ENCODE measurements around the gene MAPK10.

MAPK10 gene

GRCh38 chr4:86302830-86303229 lies 57.0 kb downstream of the MAPK10 start:
- Histone ChIP-seq H3K27me3 (ENCODE audit: control insufficient read depth, insufficient read depth, low read length) (no peaks in the 10 kb centered on the region), H3K4me1 (ENCODE audit: control insufficient read depth, insufficient read depth, low read length) (no peaks in the 10 kb centered on the region), H3K36me3 (ENCODE audit: control insufficient read depth, insufficient read depth, low read length) (no peaks in the 10 kb centered on the region), H3K9ac (ENCODE audit: low read depth, low read length) (no peak overlapping the region), H3K4me3 (ENCODE audit: low read depth, low read length) (no peak overlapping the region), H3K9me3 (ENCODE audit: control insufficient read depth, insufficient read depth, low read length) (no peaks in the 10 kb centered on the region)

DNA sequence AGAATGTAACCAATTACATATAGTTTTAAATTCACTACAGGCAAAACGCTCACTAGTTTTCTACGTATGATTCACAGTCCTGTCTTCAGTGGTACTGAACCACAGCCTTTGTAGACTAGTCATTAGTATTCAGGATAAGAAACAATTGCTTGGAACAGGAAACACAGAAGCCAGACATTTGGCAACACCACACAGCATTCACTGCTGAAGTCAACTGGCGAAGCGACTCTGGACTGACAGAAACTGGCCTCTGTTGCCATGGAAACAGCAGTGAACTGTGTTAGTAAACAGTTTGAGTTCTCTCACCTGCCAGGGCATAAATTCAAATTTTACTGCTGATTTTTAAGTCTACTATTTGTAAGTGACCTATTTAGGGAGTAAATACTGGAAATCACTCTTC lies 57.6 kb downstream of the MAPK10 start:
- no peaks in the 10 kb centered on the region for H3K4me1 ChIP-seq (ENCODE audit: control insufficient read depth, insufficient read depth, low read length)
- H3K27me3 ChIP-seq (ENCODE audit: control insufficient read depth, insufficient read depth, low read length) = no peaks in the 10 kb centered on the region
- no peaks in the 10 kb centered on the region for H3K9me3 ChIP-seq (ENCODE audit: control insufficient read depth, insufficient read depth, low read length)
- no peak overlapping the region for H3K4me3 ChIP-seq (ENCODE audit: low read depth, low read length)
- H3K36me3 ChIP-seq (ENCODE audit: control insufficient read depth, insufficient read depth, low read length) = no peaks in the 10 kb centered on the region
- H3K9ac ChIP-seq (ENCODE audit: low read depth, low read length) = no peak overlapping the region

GRCh38 chr4:86300516-86300915 lies 59.3 kb downstream of the MAPK10 start:
- Histone ChIP-seq H3K27me3 (ENCODE audit: control insufficient read depth, insufficient read depth, low read length) (no peaks in the 10 kb centered on the region), H3K9ac (ENCODE audit: low read depth, low read length) (no peak overlapping the region), H3K4me1 (ENCODE audit: control insufficient read depth, insufficient read depth, low read length) (peaks cover 8% of the 10 kb centered on the region), H3K9me3 (ENCODE audit: control insufficient read depth, insufficient read depth, low read length) (no peaks in the 10 kb centered on the region), H3K36me3 (ENCODE audit: control insufficient read depth, insufficient read depth, low read length) (no peaks in the 10 kb centered on the region), H3K4me3 (ENCODE audit: low read depth, low read length) (no peak overlapping the region)

DNA sequence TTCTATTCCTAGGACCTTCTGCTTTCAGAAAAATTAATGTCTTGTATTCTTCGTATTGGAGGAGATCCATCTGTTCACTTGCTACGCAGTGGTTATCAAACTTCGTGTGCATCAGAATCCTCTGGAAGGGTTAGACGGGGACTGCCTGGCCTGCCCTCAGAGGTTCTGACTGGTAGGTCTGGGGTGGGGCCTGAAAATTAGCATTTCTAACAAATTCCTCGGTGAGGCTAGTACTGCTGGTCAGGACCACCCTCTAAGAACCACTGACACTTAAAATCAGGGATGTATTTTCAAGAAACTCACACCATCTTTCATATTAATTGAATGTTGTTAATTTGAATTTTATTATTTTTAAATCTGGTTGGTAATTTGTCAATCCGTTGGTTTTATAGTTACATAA lies 63.0 kb downstream of the MAPK10 start:
- no peak overlapping the region for H3K4me3 ChIP-seq (ENCODE audit: low read depth, low read length)
- no peak overlapping the region for H3K9ac ChIP-seq (ENCODE audit: low read depth, low read length)
- no peaks in the 10 kb centered on the region for H3K36me3 ChIP-seq (ENCODE audit: control insufficient read depth, insufficient read depth, low read length)
- no peaks in the 10 kb centered on the region for H3K27me3 ChIP-seq (ENCODE audit: control insufficient read depth, insufficient read depth, low read length)
- H3K9me3 ChIP-seq (ENCODE audit: control insufficient read depth, insufficient read depth, low read length) = no peaks in the 10 kb centered on the region
- H3K4me1 ChIP-seq (ENCODE audit: control insufficient read depth, insufficient read depth, low read length) = peaks cover 8% of the 10 kb centered on the region

- Histone ChIP-seq H3K36me3 (ENCODE audit: control insufficient read depth, insufficient read depth, low read length) (no peaks in the 10 kb centered on the region), H3K4me1 (ENCODE audit: control insufficient read depth, insufficient read depth, low read length) (peaks cover 8% of the 10 kb centered on the region), H3K27me3 (ENCODE audit: control insufficient read depth, insufficient read depth, low read length) (no peaks in the 10 kb centered on the region), H3K9ac (ENCODE audit: low read depth, low read length) (no peak overlapping the region), H3K4me3 (ENCODE audit: low read depth, low read length) (no peak overlapping the region), H3K9me3 (ENCODE audit: control insufficient read depth, insufficient read depth, low read length) (no peaks in the 10 kb centered on the region)
Observed at GRCh38 chr4:86294883-86295282, 65.0 kb downstream of the MAPK10 start.

DNA sequence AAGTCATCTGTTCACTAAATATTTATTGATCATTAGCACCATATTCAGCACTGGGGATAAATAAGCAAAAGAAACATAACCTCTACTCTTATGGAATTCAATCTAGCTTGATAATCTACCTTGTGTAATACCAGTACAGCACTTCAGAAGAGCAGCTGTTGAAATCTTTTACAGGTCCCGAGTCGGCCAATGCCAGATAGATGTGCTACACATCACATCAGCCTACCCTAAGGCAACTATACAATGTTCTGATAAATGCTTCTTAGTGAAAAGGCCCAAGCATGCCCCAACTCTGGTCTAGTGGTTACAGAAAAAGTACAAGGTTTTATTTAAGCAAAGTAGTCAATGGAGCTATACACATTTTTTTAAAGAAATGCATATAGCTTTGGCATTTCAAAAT lies 68.7 kb downstream of the MAPK10 start:
- H3K9me3 ChIP-seq (ENCODE audit: control insufficient read depth, insufficient read depth, low read length) = no peaks in the 10 kb centered on the region
- no peaks in the 10 kb centered on the region for H3K27me3 ChIP-seq (ENCODE audit: control insufficient read depth, insufficient read depth, low read length)
- no peaks in the 10 kb centered on the region for H3K36me3 ChIP-seq (ENCODE audit: control insufficient read depth, insufficient read depth, low read length)
- H3K9ac ChIP-seq (ENCODE audit: low read depth, low read length) = no peak overlapping the region
- H3K4me3 ChIP-seq (ENCODE audit: low read depth, low read length) = no peak overlapping the region
- H3K4me1 ChIP-seq (ENCODE audit: control insufficient read depth, insufficient read depth, low read length) = peaks cover 2% of the 10 kb centered on the region

GRCh38 chr4:86286726-86287125 lies 73.1 kb downstream of the MAPK10 start:
- H3K36me3 ChIP-seq (ENCODE audit: control insufficient read depth, insufficient read depth, low read length) = no peaks in the 10 kb centered on the region

DNA sequence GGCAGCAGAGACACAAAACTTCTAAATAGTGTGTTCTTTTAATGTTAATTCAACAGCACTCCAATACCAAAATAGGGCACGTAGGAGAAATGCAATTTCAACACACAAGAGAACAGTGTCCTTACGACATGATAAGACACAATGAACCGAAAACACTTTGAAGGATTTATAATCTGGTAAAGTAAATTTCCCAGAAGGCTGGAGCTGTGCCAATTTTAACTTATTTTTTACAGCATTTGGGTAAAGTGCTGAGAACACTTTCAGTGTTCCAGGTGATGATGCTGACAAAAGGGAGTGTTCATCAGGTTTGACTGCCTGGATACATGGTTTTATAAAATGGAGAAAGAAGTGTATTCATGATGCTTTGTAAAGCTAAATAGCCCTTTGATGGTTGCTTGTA lies 76.5 kb downstream of the MAPK10 start:
- H3K36me3 ChIP-seq (ENCODE audit: control insufficient read depth, insufficient read depth, low read length) = no peaks in the 10 kb centered on the region
- no peaks in the 10 kb centered on the region for H3K9me3 ChIP-seq (ENCODE audit: control insufficient read depth, insufficient read depth, low read length)
- H3K9ac ChIP-seq (ENCODE audit: low read depth, low read length) = no peak overlapping the region
- H3K4me3 ChIP-seq (ENCODE audit: low read depth, low read length) = no peak overlapping the region
- H3K27me3 ChIP-seq (ENCODE audit: control insufficient read depth, insufficient read depth, low read length) = no peaks in the 10 kb centered on the region
- no peaks in the 10 kb centered on the region for H3K4me1 ChIP-seq (ENCODE audit: control insufficient read depth, insufficient read depth, low read length)

More at GRCh38 chr4:86286726-86287125, 73.1 kb downstream of the MAPK10 start:
- no peaks in the 10 kb centered on the region for H3K4me1 ChIP-seq (ENCODE audit: control insufficient read depth, insufficient read depth, low read length)
- H3K27me3 ChIP-seq (ENCODE audit: control insufficient read depth, insufficient read depth, low read length) = no peaks in the 10 kb centered on the region
- no peak overlapping the region for H3K4me3 ChIP-seq (ENCODE audit: low read depth, low read length)
- H3K9me3 ChIP-seq (ENCODE audit: control insufficient read depth, insufficient read depth, low read length) = no peaks in the 10 kb centered on the region
- H3K9ac ChIP-seq (ENCODE audit: low read depth, low read length) = no peak overlapping the region

DNA sequence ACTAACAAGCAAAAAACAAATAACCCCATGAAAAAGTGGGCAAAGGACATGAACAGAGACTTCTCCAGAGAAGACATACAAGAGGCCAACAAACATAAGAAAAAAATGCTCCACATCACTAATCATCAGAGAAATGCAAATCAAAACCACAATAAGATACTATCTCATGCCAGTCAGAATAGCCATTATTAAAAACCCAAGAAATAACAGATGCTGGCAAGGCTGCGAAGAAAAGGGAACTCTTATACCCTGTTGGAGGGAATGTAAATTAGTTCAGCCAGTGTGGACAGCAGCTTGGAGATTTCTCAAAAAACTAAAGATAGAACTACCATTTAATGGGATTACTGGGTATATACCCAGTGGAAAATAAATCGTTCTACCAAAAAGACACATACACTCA lies 79.6 kb downstream of the MAPK10 start:
- Histone ChIP-seq H3K9me3 (ENCODE audit: control insufficient read depth, insufficient read depth, low read length) (no peaks in the 10 kb centered on the region), H3K4me3 (ENCODE audit: low read depth, low read length) (no peak overlapping the region), H3K36me3 (ENCODE audit: control insufficient read depth, insufficient read depth, low read length) (no peaks in the 10 kb centered on the region)

DNA sequence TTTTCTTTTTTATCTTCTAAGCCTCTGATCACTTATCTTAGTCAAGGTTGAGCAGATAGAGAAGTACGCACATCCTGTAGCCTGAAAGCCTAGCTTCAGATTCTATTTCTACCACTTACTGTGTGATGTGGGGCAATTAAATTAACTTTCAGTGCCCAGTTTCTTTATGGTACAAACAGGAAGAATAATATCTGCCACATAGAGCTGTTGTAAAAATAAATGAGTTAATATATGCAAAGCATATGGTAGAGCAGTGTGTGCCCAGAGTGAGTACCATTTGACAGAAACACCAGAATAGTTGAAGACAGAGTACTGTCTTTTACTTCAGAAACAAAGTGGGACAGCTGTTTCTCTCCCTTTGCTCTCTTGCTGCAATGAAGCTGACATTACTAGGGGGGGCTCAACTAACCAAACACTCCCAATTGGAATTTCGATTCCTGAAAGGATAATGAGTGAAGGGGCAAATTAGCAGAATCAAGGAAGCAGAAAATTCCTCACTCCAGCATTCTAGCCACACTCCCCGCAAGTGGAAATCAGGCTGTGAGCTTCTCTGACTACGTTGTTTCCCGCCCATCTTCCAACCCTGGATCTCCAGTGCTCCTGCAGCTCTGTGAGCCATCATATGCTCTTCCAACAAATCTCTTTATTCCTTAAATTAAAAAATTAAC lies 80.4 kb downstream of the MAPK10 start:
- Histone ChIP-seq H3K4me3 (ENCODE audit: low read depth, low read length) (no peak overlapping the region), H3K27me3 (ENCODE audit: control insufficient read depth, insufficient read depth, low read length) (no peaks in the 10 kb centered on the region), H3K9ac (ENCODE audit: low read depth, low read length) (no peak overlapping the region), H3K36me3 (ENCODE audit: control insufficient read depth, insufficient read depth, low read length) (no peaks in the 10 kb centered on the region), H3K9me3 (ENCODE audit: control insufficient read depth, insufficient read depth, low read length) (no peaks in the 10 kb centered on the region), H3K4me1 (ENCODE audit: control insufficient read depth, insufficient read depth, low read length) (no peaks in the 10 kb centered on the region)

More for the DNA sequence above, 79.6 kb downstream of the MAPK10 start:
- Histone ChIP-seq H3K9ac (ENCODE audit: low read depth, low read length) (no peak overlapping the region), H3K27me3 (ENCODE audit: control insufficient read depth, insufficient read depth, low read length) (no peaks in the 10 kb centered on the region), H3K4me1 (ENCODE audit: control insufficient read depth, insufficient read depth, low read length) (no peaks in the 10 kb centered on the region)

DNA sequence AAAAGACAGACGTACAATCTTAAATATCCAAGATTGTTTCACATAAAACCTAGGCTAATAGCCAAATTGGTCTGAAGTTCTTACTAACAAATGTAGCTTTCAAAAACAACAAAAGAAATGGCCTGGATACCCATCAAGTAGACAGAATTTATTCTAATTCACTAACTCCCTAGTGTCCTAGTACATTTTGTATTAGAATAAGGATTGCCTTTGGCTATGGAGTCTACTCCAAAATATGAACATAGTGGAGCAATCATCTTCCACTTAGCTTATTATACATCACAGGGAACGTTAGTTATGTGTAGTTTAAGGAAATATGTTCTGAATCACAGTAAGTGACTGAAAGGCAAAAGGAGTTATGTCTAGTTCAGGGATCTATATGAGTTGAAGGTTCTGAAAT lies 81.7 kb downstream of the MAPK10 start:
- Histone ChIP-seq H3K9me3 (ENCODE audit: control insufficient read depth, insufficient read depth, low read length) (no peaks in the 10 kb centered on the region), H3K4me3 (ENCODE audit: low read depth, low read length) (no peak overlapping the region), H3K4me1 (ENCODE audit: control insufficient read depth, insufficient read depth, low read length) (no peaks in the 10 kb centered on the region), H3K36me3 (ENCODE audit: control insufficient read depth, insufficient read depth, low read length) (no peaks in the 10 kb centered on the region), H3K27me3 (ENCODE audit: control insufficient read depth, insufficient read depth, low read length) (no peaks in the 10 kb centered on the region), H3K9ac (ENCODE audit: low read depth, low read length) (no peak overlapping the region)

- H3K9ac ChIP-seq (ENCODE audit: low read depth, low read length) = no peak overlapping the region
- H3K27me3 ChIP-seq (ENCODE audit: control insufficient read depth, insufficient read depth, low read length) = no peaks in the 10 kb centered on the region
- H3K9me3 ChIP-seq (ENCODE audit: control insufficient read depth, insufficient read depth, low read length) = no peaks in the 10 kb centered on the region
- H3K36me3 ChIP-seq (ENCODE audit: control insufficient read depth, insufficient read depth, low read length) = no peaks in the 10 kb centered on the region
- no peaks in the 10 kb centered on the region for H3K4me1 ChIP-seq (ENCODE audit: control insufficient read depth, insufficient read depth, low read length)
- no peak overlapping the region for H3K4me3 ChIP-seq (ENCODE audit: low read depth, low read length)
Observed at GRCh38 chr4:86274642-86275041, 85.2 kb downstream of the MAPK10 start.
